ENCODE measurements around the gene PPP1R27.

- TF ChIP-seq REST (IDR thresholded peaks at IDR 0.05; ENCODE audit: insufficient read depth in 1 of 2, low read depth in 2 of 2, low read length in 2 of 2) (no peak), POLR2AphosphoS5 (IDR thresholded peaks at IDR 0.05; ENCODE audit: low read depth, low read length) (no peak)
Observed at GRCh38 chr17:81821603-81822311, 13.1 kb downstream of the PPP1R27 start.

Measured in PFSK-1 (cell line).